HG03159 (cell line): ENCODE results near the gene MAP9.
A peak's percentile ranks its signal among the peaks of the same experiment; 100 is the strongest.
"Not testable (repeated sequence)": the region's sequence is repeated elsewhere in the genome, so short reads cannot be mapped to it uniquely, and the experiment has no call there.

Experiments used
- ATAC-seq: cut with Tn5 transposase; IDR thresholded peaks from one replicate; pipeline ENCODE4 v1.9.1; 2021; ENCODE audit warnings: mild to moderate bottlenecking, moderate library complexity; ENCODE audit not compliant: unreplicated experiment

Gene MAP9

GRCh38 chr4:155376387-155377268 is at the start of gene MAP9:
TSS of gene MAP9 (minus strand) at chr4:155376965. CDS start at chr4:155375850, 1,115 bp downstream.
- ATAC-seq: peak; percentile 97

GRCh38 chr4:155424778-155425177 is 48.0 kb upstream of the MAP9 start:
- not testable (repeated sequence) for ATAC-seq

- no peak for ATAC-seq
Observed at GRCh38 chr4:155423671-155424070, 46.9 kb upstream of the MAP9 start.

GRCh38 chr4:155419266-155419665 is 42.5 kb upstream of the MAP9 start:
- no peak for ATAC-seq

GRCh38 chr4:155415662-155416061 is 38.9 kb upstream of the MAP9 start:
- no peak for ATAC-seq

GRCh38 chr4:155413451-155413850 is 36.7 kb upstream of the MAP9 start:
- ATAC-seq: no peak

GRCh38 chr4:155411546-155411945 is 34.8 kb upstream of the MAP9 start:
- no peak for ATAC-seq

GRCh38 chr4:155408796-155409195 is 32.0 kb upstream of the MAP9 start:
- peak; percentile 68 for ATAC-seq

- ATAC-seq: no peak
Observed at GRCh38 chr4:155407480-155407879, 30.7 kb upstream of the MAP9 start.

- ATAC-seq: no peak
Observed at GRCh38 chr4:155405059-155405458, 28.3 kb upstream of the MAP9 start.

- ATAC-seq: no peak
Observed at GRCh38 chr4:155403886-155404285, 27.1 kb upstream of the MAP9 start.

- no peak for ATAC-seq
Observed at GRCh38 chr4:155402941-155403340, 26.2 kb upstream of the MAP9 start.

GRCh38 chr4:155400893-155401292 is 24.1 kb upstream of the MAP9 start:
- no peak for ATAC-seq

- ATAC-seq: no peak
Observed at GRCh38 chr4:155399974-155400697, 23.4 kb upstream of the MAP9 start.

GRCh38 chr4:155392481-155393184 is 15.9 kb upstream of the MAP9 start:
- ATAC-seq: no peak

- ATAC-seq: no peak
Observed at GRCh38 chr4:155391932-155392331, 15.2 kb upstream of the MAP9 start.

- ATAC-seq: no peak
Observed at GRCh38 chr4:155388162-155388561, 11.4 kb upstream of the MAP9 start.

GRCh38 chr4:155383541-155383940 is 6.8 kb upstream of the MAP9 start:
- ATAC-seq: no peak

GRCh38 chr4:155377276-155377675 is 511 bp upstream of the MAP9 start:
- no peak for ATAC-seq

- peak; percentile 36 for ATAC-seq
Observed at GRCh38 chr4:155371432-155372043, 5.2 kb downstream of the MAP9 start.

- peak; percentile 50 for ATAC-seq
Observed at GRCh38 chr4:155367608-155368007, 9.2 kb downstream of the MAP9 start.
